A673 (cell line): Measurements from ENCODE around the gene HOXB3. TPM values are rescaled to one million over a fixed set of nuclear protein-coding genes. Genes with fewer than 3 reads are reported as not detected.
A peak's percentile ranks its signal among the peaks of the same experiment; 100 is the strongest.

Source experiments
- BruUV-seq: library from RNA; stranded (reverse); fragments of 400-500 nt; replicated peaks from 2 replicates; lab custom pipeline; 2021; lab: Mats Ljungman, UMichigan
- CTCF ChIA-PET: fragments of 300-600 bp; sonication (Branson Sonifier 250); formaldehyde crosslinking; loops from one replicate; lab custom pipeline; 2022; ENCODE audit warnings: antibody characterized with exemption; lab: Charles Lee
- POLR2A ChIA-PET: fragments of 300-600 bp; sonication (Branson Sonifier 250); formaldehyde crosslinking; loops from one replicate; lab custom pipeline; 2022; ENCODE audit warnings: antibody characterized with exemption; ENCODE audit not compliant: low non-redundant PET; lab: Charles Lee
- DNase-seq: peaks from one replicate; pipeline ENCODE4 v3.0.0-alpha.2; 2015; ENCODE audit warnings: low spot score
- H3K27ac ChIP-seq: fragments of 200-600 bp; sonication (generic); 2 replicates; pipeline ENCODE4 v1.5.1; 2016; ENCODE audit warnings: mixed run types, low read depth, mild to moderate bottlenecking, mixed read lengths, antibody characterized with exemption, low read length; ENCODE audit not compliant: poor library complexity, severe bottlenecking
- H3K27me3 ChIP-seq: fragments of 200-600 bp; sonication (generic); replicated peaks from 2 replicates; pipeline ENCODE4 v1.6.1; 2017; ENCODE audit warnings: mixed run types, low read depth, mild to moderate bottlenecking, mixed read lengths, antibody characterized with exemption, low read length; ENCODE audit not compliant: insufficient read depth, poor library complexity
- H3K36me3 ChIP-seq: fragments of 200-600 bp; sonication (generic); 2 replicates; pipeline ENCODE4 v1.6.1; 2016; ENCODE audit warnings: mixed run types, mild to moderate bottlenecking, mixed read lengths, antibody characterized with exemption, low read length; ENCODE audit not compliant: insufficient read depth, poor library complexity, severe bottlenecking
- H3K4me1 ChIP-seq: fragments of 200-600 bp; sonication (generic); 2 replicates; pipeline ENCODE4 v1.6.1; 2017; ENCODE audit warnings: mixed run types, mild to moderate bottlenecking, mixed read lengths, antibody characterized with exemption, low read length; ENCODE audit not compliant: insufficient read depth, poor library complexity, severe bottlenecking
- H3K4me3 ChIP-seq: fragments of 200-600 bp; sonication (generic); 2 replicates; pipeline ENCODE4 v1.5.1; 2016; ENCODE audit warnings: low read depth, mixed run types, mild to moderate bottlenecking, mixed read lengths, low read length; ENCODE audit not compliant: poor library complexity, severe bottlenecking
- H3K9me3 ChIP-seq: fragments of 200-600 bp; sonication (generic); 2 replicates; pipeline ENCODE4 v1.6.1; 2016; ENCODE audit warnings: mixed run types, low read depth, mild to moderate bottlenecking, mixed read lengths, antibody characterized with exemption, low read length; ENCODE audit not compliant: poor library complexity, severe bottlenecking
- CTCF ChIP-seq: fragments of 300-800, 200-600 bp; sonication (generic); conservative IDR thresholded peaks from 2 replicates; pipeline ENCODE4 v1.5.1; 2017; ENCODE audit warnings: low read depth, mild to moderate bottlenecking, antibody characterized with exemption, low read length, moderate library complexity, mixed read lengths
- EZH2 ChIP-seq: fragments of 200-600 bp; sonication (generic); IDR thresholded peaks from 2 replicates; pipeline ENCODE4 v1.6.1; 2017; ENCODE audit warnings: borderline replicate concordance, low read depth, mild to moderate bottlenecking, mixed read lengths, antibody characterized with exemption, low read length; ENCODE audit not compliant: poor library complexity, severe bottlenecking
- intact Hi-C: fragments of 100-400 bp; cut with micrococcal nuclease; formaldehyde crosslinking; loops from one replicate; pipeline ENCODE4 v1.10.0; 2022; ENCODE audit not compliant: unreplicated experiment
- total RNA-seq: library from RNA; stranded (reverse); gene quantifications from 2 replicates; pipeline ENCODE4 v1.2.3, GENCODE V29; 2021

HOXB3 gene
- total RNA-seq, 1 experiment from 2014 or later: 40.7 TPM

DNA sequence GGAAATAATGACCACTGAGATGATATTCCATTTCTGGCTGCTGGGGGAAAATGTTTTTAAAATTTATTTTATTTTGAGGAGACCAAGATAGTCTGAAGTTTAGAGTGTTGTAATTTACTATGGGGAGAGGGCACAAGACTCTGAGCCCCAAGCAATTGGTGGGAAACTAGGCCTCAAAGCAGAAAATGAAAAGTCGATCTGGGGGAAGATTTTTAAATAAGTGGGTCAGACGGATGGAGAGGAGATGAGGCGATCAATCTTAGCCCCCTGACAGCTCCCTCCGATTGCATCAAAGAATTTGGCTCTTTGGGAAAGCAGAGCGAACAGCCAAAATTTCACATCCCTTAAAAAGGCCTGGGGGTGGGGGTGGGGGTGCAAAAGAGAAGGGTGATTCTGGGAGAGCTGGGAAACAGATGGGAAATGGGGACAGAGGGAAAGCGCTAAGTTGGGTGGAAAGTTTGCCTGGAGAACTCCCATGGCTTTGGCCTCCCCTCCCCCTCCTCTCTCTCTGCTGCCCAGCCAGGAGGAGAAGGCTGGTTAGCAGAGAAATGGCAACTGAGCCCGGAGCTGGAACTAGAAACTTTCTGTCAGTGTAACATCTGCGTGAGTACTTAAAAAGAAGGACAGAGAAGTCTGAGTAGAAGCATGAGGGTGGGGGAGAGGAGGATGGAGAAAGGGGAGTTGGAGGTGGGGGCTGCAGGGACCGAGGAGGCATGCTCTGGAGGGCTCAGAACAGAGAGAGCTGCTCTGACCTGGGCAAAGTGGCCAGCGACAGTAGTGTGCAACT is 43.7 kb downstream of the HOXB3 start:
- BruUV-seq: no TSS peak
- peak overlapping the region; percentile 85 for H3K4me3 ChIP-seq

DNA sequence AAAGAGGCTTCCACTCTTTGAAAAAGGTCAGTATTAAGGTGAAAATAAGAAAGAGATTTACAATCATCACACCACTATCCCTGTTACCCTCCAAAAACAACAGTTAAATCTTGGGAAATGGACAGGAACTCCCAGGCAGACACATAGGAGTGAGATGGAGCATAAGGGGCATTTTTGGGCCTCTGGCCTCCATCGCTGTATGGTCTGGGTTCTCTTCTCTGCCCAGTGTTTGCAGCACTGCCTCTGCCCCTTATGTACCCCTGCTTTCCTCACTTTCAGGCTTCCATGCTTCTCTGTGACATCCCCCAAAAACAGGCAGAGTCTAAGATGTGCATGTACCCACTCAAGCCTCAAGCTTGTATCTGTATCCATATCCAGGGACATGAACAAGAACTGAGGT is 44.5 kb downstream of the HOXB3 start:
- Histone ChIP-seq H3K9me3 (no peaks in the 10 kb centered on the region), H3K4me1 (peaks cover 54% of the 10 kb centered on the region), H3K36me3 (peaks cover 19% of the 10 kb centered on the region), H3K4me3 (peak overlapping the region; percentile 85), H3K27ac (peak overlapping the region; percentile 95), H3K27me3 (no peaks in the 10 kb centered on the region)
- no peak for DNase-seq
- no peak for TF ChIP-seq EZH2
- no peak for TF ChIP-seq CTCF
- ChIA-PET POLR2A (no interaction called here), CTCF (no interaction called here)
- TSS peak; percentile 33 for BruUV-seq
- intact Hi-C loops: no loop called here

More for the DNA sequence above, 43.7 kb downstream of the HOXB3 start:
- Histone ChIP-seq H3K36me3 (peaks cover 22% of the 10 kb centered on the region), H3K27ac (peak overlapping the region; percentile 95), H3K4me1 (peaks cover 48% of the 10 kb centered on the region), H3K9me3 (no peaks in the 10 kb centered on the region), H3K27me3 (no peaks in the 10 kb centered on the region)
- DNase-seq: peak; percentile 53
- intact Hi-C loops: no loop called here
- no peak for TF ChIP-seq CTCF
- CTCF ChIA-PET: interaction anchor here (0.6 to 1.0 kb wide), 2 partner anchors 9 to 329 kb away, joined by 3 to 8 read pairs; no protein-coding TSS in a partner anchor
- POLR2A ChIA-PET: interaction anchor here (0.6 to 0.7 kb wide), 4 partner anchors 14 to 467 kb away, joined by 3 to 16 read pairs (median 4); partner anchors contain the start of gene HOXB8

DNA sequence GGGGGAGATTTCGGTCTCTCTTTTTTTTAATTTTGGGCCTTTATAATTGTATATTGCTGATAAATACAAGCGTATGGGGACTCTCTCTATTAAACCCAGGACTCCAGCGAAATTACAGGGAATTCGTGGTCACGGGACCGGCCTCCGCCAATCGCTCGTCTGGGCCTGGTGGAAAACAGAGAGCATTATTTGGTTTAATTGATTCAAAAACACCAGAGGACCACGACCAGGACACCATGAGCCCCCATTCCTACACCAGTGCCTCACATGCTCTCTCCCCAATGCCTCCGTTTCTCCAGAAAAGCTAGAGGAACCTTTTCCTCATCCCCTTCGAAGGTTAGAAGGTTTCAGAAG is 45.0 kb downstream of the HOXB3 start, which contains the start of gene HOXB2:
TSS of gene HOXB2 (minus strand) at position 88 of the 354 bp plus-strand sequence. CDS start 198 bp downstream, outside the sequence.
- peaks cover 14% of the 10 kb centered on the region for H3K36me3 ChIP-seq
- H3K27ac ChIP-seq: peak within 1 kb of the TSS; percentile 95
- no peak for TF ChIP-seq CTCF
- no peak for TF ChIP-seq EZH2
- H3K4me1 ChIP-seq: peaks cover 54% of the 10 kb centered on the region
- BruUV-seq: no TSS peak
- ChIA-PET CTCF (no interaction called here), POLR2A (no interaction called here)
- peak within 1 kb of the TSS; percentile 85 for H3K4me3 ChIP-seq
- DNase-seq: peak; percentile 84
- H3K27me3 ChIP-seq: no peaks in the 10 kb centered on the region
- intact Hi-C loops: no loop called here
- H3K9me3 ChIP-seq: no peaks in the 10 kb centered on the region
